ENCODE measurements around the gene TREML2.
"Not testable (repeated sequence)": the region's sequence is repeated elsewhere in the genome, so short reads cannot be mapped to it uniquely, and the experiment has no call there.

The TREML2 gene, protein sequence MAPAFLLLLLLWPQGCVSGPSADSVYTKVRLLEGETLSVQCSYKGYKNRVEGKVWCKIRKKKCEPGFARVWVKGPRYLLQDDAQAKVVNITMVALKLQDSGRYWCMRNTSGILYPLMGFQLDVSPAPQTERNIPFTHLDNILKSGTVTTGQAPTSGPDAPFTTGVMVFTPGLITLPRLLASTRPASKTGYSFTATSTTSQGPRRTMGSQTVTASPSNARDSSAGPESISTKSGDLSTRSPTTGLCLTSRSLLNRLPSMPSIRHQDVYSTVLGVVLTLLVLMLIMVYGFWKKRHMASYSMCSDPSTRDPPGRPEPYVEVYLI

DNA sequence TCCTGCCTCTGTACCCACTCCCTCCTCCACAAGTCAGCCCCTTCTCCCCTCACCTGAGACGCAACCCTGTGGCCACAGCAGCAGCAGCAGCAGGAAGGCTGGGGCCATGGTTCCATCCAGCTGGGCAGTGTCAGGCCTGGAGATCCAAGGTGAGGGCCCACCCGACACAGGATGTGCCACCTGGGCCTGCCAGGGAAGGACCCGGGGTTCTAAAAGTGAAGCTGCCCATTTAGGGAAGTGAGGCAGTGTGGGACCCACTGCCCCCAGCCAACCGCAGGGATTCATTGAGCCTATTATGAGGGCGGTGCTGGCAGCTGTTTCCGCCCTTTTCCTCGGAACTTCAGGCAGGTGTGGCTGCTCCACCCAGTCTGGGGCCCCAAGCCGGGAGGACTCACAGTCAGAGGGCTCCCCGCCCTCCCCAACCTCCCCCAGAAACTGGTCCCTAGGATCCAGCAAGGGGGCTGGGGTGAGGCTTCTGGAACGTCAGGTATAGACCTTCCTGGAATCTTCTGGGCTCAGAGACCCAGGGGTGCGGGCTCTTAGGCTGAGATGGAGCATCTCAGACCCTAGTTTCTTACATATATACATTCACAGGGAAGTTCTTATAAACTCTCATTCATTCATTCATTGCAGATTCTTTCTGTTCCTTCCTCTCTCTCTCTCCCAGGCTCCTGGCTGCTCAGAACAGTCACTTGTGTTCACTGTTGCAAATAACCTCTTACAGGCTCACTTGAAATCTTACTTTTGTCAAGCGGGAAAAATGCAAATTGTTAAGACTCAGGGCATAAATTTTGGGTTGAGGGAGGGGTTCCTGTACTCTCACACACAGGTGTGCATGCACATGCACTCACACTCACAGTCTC is at the start of gene TREML2:
TSS of gene TREML2 (minus strand) at position 249 of the 863 bp plus-strand sequence. CDS start at position 108, 141 bp downstream.
- no peak for DNase-seq (ENCODE audit: low read depth)

GRCh38 chr6:41247882-41248705 is 47.1 kb upstream of the TREML2 start:
- DNase-seq (ENCODE audit: low read depth), result no peak

DNA sequence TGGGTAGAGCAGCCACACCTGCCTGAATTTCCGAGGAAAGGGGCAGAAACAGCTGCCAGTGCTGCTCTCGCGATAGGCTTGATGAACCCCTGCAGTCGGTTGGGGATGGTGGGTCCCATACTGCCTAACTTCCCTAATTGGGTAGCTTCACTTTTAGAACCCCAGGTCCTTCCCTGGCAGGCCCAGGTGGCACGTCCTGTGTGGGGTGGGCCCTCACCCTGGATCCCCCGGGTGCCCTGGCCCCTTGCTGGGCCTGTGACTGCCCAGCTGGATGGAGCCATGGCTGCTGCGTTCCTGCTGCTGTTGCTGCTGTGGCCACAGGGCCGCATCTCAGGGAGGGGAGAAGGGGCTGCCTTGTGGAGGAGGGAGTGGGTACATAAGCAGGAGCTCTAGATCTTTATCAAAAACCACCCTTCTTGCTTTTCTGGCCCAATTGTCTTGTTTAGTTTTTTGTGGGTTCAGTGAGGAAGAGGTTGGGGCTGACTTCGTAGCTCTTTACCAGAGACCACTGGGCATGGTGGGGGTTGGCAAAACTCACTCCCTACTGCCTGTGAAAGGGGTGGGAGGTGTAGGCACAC is 46.4 kb upstream of the TREML2 start:
- no peak for DNase-seq (ENCODE audit: low read depth)

DNA sequence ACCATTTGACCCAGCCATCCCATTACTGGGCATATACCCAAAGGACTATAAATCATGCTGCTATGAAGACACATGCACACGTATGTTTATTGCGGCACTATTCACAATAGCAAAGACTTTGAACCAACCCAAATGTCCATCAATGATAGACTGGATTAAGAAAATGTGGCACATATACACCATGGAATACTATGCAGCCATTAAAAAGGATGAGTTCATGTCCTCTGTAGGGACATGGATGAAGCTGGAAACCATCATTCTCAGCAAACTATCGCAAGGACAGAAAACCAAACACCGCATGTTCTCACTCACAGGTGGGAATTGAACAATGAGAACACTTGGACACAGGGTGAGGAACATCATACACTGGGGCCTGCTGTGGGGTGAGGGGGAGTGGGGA is 45.6 kb upstream of the TREML2 start:
- DNase-seq (ENCODE audit: low read depth), result not testable (repeated sequence)

DNA sequence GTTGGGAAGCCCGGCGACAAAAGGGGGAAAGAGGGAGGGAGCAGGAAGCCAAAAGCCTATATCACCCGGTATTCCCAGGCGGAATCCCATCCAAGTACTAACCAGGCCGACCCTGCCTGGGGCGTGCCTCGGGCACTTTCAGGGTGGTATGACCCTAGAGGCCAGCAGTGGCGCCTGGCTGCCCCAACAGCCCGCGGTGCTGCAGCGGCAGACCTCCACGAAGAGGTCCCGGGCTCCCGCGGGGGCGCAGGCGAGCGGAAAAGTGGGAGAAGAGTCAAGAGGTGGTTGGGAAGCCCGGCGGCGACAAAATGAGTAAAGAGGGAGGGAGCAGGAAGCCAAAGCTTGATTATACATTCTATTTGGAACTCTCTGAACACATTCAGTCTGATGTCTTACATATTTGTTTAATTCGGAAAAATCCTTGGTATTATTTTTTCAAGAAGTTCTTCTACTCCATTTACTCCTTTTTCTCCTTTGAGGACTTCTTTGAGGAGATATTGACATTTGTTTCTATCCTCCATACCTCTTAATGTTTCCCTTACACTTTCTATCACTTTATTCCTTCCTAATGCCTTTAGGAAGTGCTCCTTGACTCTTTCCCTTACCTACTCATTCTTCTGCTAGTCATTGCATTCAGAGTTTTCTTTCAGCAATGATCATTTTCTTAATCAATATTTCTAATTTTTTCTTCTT is 38.7 kb upstream of the TREML2 start:
- no peak for DNase-seq (ENCODE audit: low read depth)

- no peak for DNase-seq (ENCODE audit: low read depth)
These were observed 36.2 kb upstream of the TREML2 start for GRCh38 chr6:41237128-41237527.

DNA sequence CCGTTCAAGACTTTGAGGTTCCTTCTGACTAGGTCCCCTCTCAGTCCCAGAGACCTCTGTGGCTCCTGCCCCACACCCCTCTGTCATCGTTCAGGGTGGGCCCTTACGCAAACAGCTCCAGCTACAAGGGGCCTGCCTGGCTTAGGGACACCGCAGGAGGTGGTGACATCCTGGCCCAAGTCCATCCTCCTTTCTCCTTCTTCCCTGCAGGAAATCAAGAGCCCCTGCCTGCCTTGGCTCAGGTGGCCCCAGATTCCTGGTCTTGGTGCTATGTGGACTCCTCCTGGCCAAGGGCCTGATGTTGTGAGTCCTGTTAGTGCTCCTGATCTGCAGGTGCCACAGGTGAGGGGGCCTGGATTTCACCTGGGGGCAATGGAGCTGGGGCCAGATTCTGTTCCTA is 35.3 kb upstream of the TREML2 start:
- no peak for DNase-seq (ENCODE audit: low read depth)

- no peak for DNase-seq (ENCODE audit: low read depth)
These were observed 31.7 kb upstream of the TREML2 start for GRCh38 chr6:41232667-41233066.

DNA sequence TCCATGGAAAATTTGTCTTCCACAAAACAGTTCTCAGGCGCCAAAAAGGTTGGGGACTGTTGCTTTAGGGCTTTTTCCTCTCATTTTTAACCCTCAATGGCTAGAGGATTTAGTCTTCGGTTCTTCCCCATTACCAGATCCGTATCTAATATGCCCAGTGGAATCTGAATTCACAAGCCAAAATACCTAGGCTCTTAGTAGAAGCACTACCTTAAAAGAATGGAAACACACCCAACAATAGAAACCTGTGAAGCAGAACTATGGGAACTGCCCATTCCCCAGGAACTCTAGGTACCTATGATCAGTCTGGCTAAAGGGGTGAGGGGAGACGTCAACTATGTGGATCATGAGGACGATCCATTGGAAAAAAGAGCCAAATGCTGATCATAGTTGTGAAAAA is 30.3 kb upstream of the TREML2 start:
- DNase-seq (ENCODE audit: low read depth), result no peak

DNA sequence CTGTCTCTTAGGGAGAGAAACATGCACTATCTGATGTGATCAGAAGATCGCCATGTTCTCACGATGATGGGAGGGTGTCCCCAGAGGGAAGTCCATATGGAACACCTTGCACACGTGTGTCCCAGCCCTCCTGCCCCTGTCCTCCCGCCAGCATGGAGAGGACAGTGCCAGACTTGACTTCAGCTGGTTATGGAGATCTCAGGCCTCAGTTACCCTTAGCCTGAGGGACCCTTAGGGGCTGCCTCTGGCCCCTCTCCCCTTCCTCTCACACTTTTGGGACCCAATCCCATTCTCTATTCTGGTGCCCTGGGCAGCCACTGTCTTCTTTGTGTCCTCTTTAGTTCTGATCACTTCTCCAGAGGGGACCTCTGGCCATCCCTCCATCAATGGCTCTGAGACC is 28.8 kb upstream of the TREML2 start:
- no peak for DNase-seq (ENCODE audit: low read depth)

DNA sequence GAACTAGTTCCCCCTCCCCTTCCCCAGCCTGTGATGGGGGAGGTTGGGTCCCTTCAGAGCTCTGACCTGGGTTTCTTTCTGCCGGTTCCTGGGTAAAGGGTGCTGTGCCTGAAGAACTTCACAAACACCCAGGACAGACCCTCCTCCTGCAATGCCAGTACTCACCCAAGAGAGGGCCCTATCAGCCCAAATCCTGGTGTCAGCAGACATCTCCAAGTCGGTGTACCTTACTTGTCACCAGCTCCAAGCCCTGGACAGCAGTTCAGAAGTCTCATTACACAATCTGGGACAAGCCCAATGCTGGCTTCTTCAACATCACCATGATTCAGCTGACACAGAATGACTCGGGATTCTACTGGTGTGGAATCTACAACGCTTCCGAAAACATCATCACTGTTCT is 27.7 kb upstream of the TREML2 start:
- peak; percentile 3 for DNase-seq (ENCODE audit: low read depth)

DNA sequence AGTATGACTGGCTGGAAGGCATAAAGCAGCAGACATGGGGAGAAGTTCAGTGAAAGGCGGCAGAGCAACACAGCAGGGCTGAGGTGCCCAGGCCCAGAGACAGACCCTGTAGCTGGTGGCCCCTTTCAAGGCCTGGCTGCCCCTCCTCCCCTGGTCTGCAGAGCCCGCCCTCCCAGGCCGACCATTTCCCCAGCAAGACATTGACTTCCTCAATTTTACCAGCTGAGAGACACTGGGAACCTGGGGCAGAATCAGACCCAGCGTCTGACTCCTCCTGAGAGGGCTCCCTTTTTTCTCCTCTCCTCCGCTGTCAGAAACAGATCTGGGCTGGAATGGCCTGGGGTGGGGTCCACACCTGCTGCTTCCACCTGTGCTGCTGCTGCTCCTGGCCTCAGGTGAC is 27.1 kb upstream of the TREML2 start, which contains the start of gene TREML4:
TSS of gene TREML4 (plus strand) at position 254 of the 400 bp plus-strand sequence. CDS start at position 333, 79 bp downstream.
- DNase-seq (ENCODE audit: low read depth), result no peak

DNA sequence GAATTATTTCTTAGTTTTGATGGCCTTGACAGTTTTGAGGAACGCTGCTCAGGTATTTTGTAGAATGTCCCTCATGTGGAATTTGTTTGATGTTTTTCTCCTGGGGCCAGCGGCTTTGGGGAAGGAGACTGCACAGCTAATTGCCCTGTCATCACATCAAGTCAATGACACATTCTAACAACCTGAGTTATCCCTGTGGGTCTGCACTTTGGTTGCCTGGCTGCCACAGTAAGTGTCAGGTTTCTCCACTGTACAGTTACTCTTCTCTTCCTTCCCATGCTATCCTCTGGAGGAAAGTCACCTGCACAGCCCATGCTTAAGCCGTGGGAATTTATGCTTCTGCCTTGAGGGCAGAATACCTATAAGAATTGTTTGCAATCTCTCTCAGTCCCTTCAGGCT is 25.8 kb upstream of the TREML2 start:
- DNase-seq (ENCODE audit: low read depth), result no peak

DNA sequence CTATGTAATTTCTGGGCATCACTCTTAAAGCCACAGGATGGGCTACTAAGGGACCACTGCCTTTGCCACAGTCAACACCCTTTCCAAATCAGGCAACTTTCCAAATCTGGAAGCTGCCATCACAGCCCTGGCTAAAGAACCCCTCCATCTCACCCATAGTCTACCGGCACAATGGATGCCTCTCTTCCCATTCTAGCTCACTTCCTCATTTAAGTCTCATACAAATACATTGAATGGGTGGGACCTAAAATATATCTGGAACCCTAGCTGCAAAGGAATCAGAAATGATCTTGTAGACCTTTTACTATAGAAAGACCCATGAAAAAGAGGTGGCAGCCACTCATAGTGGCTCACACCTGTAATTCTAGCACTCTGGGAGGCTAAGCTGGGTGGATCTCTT is 23.9 kb upstream of the TREML2 start:
- DNase-seq (ENCODE audit: low read depth), result no peak

DNA sequence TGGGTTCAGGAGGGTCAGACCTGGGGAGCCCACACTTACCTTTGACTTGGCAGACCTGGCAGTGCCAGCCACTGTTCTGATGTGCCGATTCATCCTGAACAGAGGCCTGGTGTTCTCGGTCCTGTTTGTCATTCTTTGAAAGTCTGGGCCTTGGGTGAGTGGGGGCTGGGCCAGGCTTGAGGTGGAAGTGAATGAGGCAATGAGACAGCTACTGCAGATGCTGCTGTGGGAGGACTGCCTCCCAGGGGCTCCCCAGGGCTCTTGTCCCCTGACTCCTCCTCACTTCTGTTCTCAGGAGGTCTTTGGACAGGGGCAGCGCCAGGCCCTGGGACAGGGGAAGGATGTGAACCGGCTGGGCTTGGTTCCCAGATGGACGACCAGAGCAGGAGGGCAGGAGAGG is 21.6 kb upstream of the TREML2 start:
- no peak for DNase-seq (ENCODE audit: low read depth)

DNA sequence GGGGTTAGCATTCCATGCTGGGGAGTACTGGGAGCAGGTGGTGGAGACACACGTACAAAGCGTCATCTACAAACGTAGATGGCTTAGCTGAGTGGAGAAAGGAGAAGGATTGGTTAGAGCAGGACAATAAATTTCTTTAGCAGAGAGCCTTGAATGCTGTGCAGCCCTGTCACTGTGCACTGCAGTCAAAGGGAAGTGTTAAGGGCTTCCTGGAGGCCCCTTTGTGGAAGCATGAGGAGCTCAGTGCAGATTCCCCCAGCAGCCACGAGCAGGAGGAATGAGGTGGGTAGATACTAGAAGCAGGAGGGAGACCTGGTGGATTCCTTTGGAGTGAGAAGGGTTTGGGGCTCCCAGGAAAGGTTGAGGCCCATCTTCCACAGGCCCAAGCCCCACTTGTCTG is 21.1 kb upstream of the TREML2 start:
- no peak for DNase-seq (ENCODE audit: low read depth)

- no peak for DNase-seq (ENCODE audit: low read depth)
These were observed 15.7 kb upstream of the TREML2 start for GRCh38 chr6:41216616-41217015.

- no peak for DNase-seq (ENCODE audit: low read depth)
These were observed 14.8 kb upstream of the TREML2 start for GRCh38 chr6:41215777-41216176.

DNA sequence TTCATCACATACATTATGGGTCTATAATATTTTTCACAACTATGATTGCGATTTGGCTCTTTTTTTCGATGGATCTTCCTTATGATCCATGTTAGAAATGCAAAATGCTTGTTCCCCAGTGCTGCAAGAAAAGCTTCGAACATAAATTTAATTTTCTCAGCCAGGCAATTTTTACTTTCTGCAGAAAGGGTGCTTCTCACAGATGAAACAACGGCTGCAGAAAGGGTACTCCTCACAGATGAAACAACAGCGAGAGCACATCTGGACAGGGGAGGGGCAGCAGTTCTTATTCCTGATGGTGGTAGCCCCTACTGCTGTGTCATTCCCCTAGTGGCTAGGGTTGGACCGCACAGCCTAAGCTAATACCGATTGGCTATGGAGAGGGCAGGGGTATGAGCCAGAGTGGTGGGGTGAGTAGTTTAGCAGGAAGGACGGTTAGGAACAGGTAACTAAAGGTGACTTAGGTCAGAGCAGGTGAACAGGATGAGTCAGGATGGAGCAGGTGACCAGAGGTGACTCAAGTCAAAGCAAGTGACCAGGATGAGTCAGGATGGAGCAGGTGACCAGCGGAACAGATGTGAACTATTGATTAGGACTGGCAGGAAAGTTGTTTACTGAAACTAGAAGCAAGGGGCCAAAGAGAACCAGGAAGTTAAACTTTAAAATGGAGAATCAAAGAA is 13.8 kb upstream of the TREML2 start:
- no peak for DNase-seq (ENCODE audit: low read depth)

DNA sequence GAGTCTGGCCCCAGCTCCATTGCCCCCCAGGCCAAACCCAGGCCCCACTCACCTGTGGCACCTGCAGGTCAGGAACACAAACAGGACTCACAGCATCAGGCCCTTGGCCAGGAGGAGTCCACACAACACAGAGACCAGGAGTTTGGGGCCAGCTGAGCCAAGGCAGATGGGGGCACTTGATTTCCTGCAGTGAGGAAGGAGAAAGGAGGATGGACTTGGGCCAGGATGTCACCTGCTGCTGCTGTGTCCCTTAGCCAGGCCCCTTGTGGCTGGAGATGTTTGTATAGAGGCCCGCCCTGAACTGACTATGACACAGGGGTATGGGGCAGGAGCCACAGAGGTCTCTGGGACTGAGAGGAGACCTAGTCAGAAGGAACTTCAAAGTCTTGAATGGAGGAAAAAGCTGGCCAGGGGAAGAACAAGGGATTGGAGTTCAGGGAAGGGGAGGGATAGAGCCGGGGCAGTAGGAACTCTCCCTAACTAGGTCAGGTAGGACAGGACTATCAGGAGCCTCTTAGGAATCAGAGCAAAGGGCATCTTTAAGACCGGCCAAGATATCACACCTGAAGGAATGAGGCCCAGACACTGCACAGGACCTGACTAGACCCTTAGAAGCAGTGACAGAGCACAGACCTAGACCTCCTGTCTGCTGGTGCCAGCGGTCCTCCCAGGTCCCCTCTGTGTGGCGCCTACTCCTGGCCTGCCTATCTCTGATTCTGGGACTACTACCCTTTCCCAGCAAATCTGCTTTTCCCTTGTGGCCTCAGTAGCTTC is 8.8 kb upstream of the TREML2 start:
- DNase-seq (ENCODE audit: low read depth), result no peak
